ENCODE data around the gene FAM227B.
"Not testable (repeated sequence)": the region's sequence is repeated elsewhere in the genome, so short reads cannot be mapped to it uniquely, and the experiment has no call there.

The FAM227B gene

GRCh38 chr15:49438962-49439631 is 181.5 kb downstream of the FAM227B start:
- no peak for DNase-seq (ENCODE audit: low spot score)

- DNase-seq (ENCODE audit: low spot score): no peak
Observed at GRCh38 chr15:49436751-49437150, 183.9 kb downstream of the FAM227B start.

GRCh38 chr15:49435174-49435573 is 185.4 kb downstream of the FAM227B start:
- DNase-seq (ENCODE audit: low spot score): no peak

GRCh38 chr15:49430046-49430445 is 190.6 kb downstream of the FAM227B start:
- no peak for DNase-seq (ENCODE audit: low spot score)

- DNase-seq (ENCODE audit: low spot score): no peak
Observed at GRCh38 chr15:49428409-49429095, 192.1 kb downstream of the FAM227B start.

- DNase-seq (ENCODE audit: low spot score): no peak
Observed at GRCh38 chr15:49427372-49427771, 193.2 kb downstream of the FAM227B start.

GRCh38 chr15:49424954-49425353 is 195.7 kb downstream of the FAM227B start:
- no peak for DNase-seq (ENCODE audit: low spot score)

- no peak for DNase-seq (ENCODE audit: low spot score)
Observed at GRCh38 chr15:49423901-49424550, 196.6 kb downstream of the FAM227B start.

GRCh38 chr15:49423021-49423420 is 197.6 kb downstream of the FAM227B start, which contains the start of gene FGF7:
Gene FGF7 (plus strand): TSS chr15:49423242. CDS start chr15:49424298, 1,056 bp downstream.
- DNase-seq (ENCODE audit: low spot score): no peak

GRCh38 chr15:49421991-49422390 is 198.6 kb downstream of the FAM227B start:
- peak; percentile 35 for DNase-seq (ENCODE audit: low spot score)

GRCh38 chr15:49418811-49419210 is 201.8 kb downstream of the FAM227B start:
- no peak for DNase-seq (ENCODE audit: low spot score)

- DNase-seq (ENCODE audit: low spot score): no peak
Observed at GRCh38 chr15:49415638-49416037, 205.0 kb downstream of the FAM227B start.

GRCh38 chr15:49415149-49415548 is 205.5 kb downstream of the FAM227B start:
- no peak for DNase-seq (ENCODE audit: low spot score)

- no peak for DNase-seq (ENCODE audit: low spot score)
Observed at GRCh38 chr15:49412797-49413196, 207.8 kb downstream of the FAM227B start.

- DNase-seq (ENCODE audit: low spot score): no peak
Observed at GRCh38 chr15:49410641-49411040, 210.0 kb downstream of the FAM227B start.

- DNase-seq (ENCODE audit: low spot score): no peak
Observed at GRCh38 chr15:49406352-49407118, 214.1 kb downstream of the FAM227B start.

GRCh38 chr15:49402515-49403296 is 217.9 kb downstream of the FAM227B start:
- not testable (repeated sequence) for DNase-seq (ENCODE audit: low spot score)

- DNase-seq (ENCODE audit: low spot score): no peak
Observed at GRCh38 chr15:49387471-49387870, 233.1 kb downstream of the FAM227B start.

- DNase-seq (ENCODE audit: low spot score): no peak
Observed at GRCh38 chr15:49383266-49383665, 237.4 kb downstream of the FAM227B start.

- DNase-seq (ENCODE audit: low spot score): no peak
Observed at GRCh38 chr15:49382394-49382793, 238.2 kb downstream of the FAM227B start.

GRCh38 chr15:49380912-49381311 is 239.7 kb downstream of the FAM227B start:
- DNase-seq (ENCODE audit: low spot score): no peak

- no peak for DNase-seq (ENCODE audit: low spot score)
Observed at GRCh38 chr15:49379996-49380395, 240.6 kb downstream of the FAM227B start.
